Suprapubic skin (tissue), 3 donors: Measurements from ENCODE around the gene LRP8.

Source experiments
- CTCF ChIP-seq, 2 donors: fragments of 200-600 bp in 1 of 2; fragments of 450-650 bp in 1 of 2; sonication (generic) in 1 of 2; IDR thresholded peaks; one replicate each; pipeline ENCODE4 v1.5.1; 2016 to 2019; ENCODE audit warnings: antibody characterized with exemption in 2 of 2, mild to moderate bottlenecking in 1 of 2, moderate library complexity in 1 of 2
- EP300 ChIP-seq: sonication (generic); formaldehyde crosslinking; IDR thresholded peaks from one replicate; pipeline ENCODE4 v1.6.1; 2017; ENCODE audit warnings: antibody characterized with exemption

GRCh38 chr1:53260631-53261247, 67.1 kb downstream of the LRP8 start:
- no peak for TF ChIP-seq CTCF (IDR thresholded peaks at IDR 0.05)
- TF ChIP-seq EP300, result no peak
